OCI-LY3 (cell line): Measurements from ENCODE around the gene HHIP.
"Not testable (repeated sequence)": the region's sequence is repeated elsewhere in the genome, so short reads cannot be mapped to it uniquely, and the experiment has no call there.

ENCODE experiments used
- H2AFZ ChIP-seq: fragments of 200-600, 300-600 bp; shearing (Covaris generic); 2 replicates; pipeline ENCODE4 v1.6.0; 2014; ENCODE audit warnings: antibody characterized with exemption, low read depth, low read length
- H3K27ac ChIP-seq: fragments of 200-600, 300-600 bp; sonication (generic); 2 replicates; pipeline ENCODE4 v1.5.1; 2014; ENCODE audit warnings: mild to moderate bottlenecking, low read length, moderate library complexity, mixed read lengths
- H3K27me3 ChIP-seq: fragments of 200-600, 300-600 bp; sonication (generic); 2 replicates; pipeline ENCODE4 v1.6.1; 2014; ENCODE audit warnings: low read depth, low read length, mixed read lengths
- H3K36me3 ChIP-seq: fragments of 200-600, 300-600 bp; sonication (generic); replicated peaks from 2 replicates; pipeline ENCODE3; 2014; ENCODE audit warnings: low read depth, low read length, mixed read lengths
- H3K4me1 ChIP-seq: fragments of 300-600, 200-600 bp; sonication (generic); 2 replicates; pipeline ENCODE4 v1.6.1; 2014; ENCODE audit warnings: low read length, mixed read lengths
- H3K4me2 ChIP-seq: fragments of 200-600, 300-600 bp; sonication (generic); 2 replicates; pipeline ENCODE4 v1.6.1; 2014; ENCODE audit warnings: low read length, mixed read lengths
- H3K4me3 ChIP-seq: fragments of 300-600, 200-600 bp; sonication (generic); 2 replicates; pipeline ENCODE4 v1.5.1; 2014; ENCODE audit warnings: antibody characterized with exemption, mild to moderate bottlenecking, low read length, moderate library complexity
- H3K79me2 ChIP-seq: fragments of 300-600, 200-600 bp; shearing (Covaris generic); 2 replicates; pipeline ENCODE4 v1.6.1; 2014; ENCODE audit warnings: mild to moderate bottlenecking, low read length, mixed read lengths
- H3K9ac ChIP-seq: fragments of 300-600, 200-600 bp; shearing (Covaris generic); 2 replicates; pipeline ENCODE4 v1.6.0; 2014; ENCODE audit warnings: mild to moderate bottlenecking, low read length, moderate library complexity
- H3K9me3 ChIP-seq: fragments of 200-600, 300-600 bp; shearing (Covaris generic); 2 replicates; pipeline ENCODE4 v1.6.1; 2014; ENCODE audit warnings: low read length, mixed read lengths; ENCODE audit not compliant: insufficient read depth
- H4K20me1 ChIP-seq: fragments of 200-600, 300-600 bp; sonication (generic); 2 replicates; pipeline ENCODE4 v1.6.1; 2016; ENCODE audit warnings: low read length, mixed read lengths; ENCODE audit not compliant: insufficient read depth
- EZH2phosphoT487 ChIP-seq: fragments of 200-600 bp; shearing (Covaris generic); IDR thresholded peaks from 2 replicates; pipeline ENCODE4 v1.6.1; 2018; ENCODE audit warnings: antibody characterized with exemption, mixed run types, low read depth
- TF ChIP-seq, protein P1 (sequence below): fragments of 200-600, 300-600 bp; sonication (generic); IDR thresholded peaks from 2 replicates; pipeline ENCODE4 v1.5.1; 2014; ENCODE audit warnings: antibody characterized with exemption, low read length, low read depth

Gene HHIP

GRCh38 chr4:144757969-144758368, 112.0 kb downstream of the HHIP start:
- H3K36me3 ChIP-seq = no peaks in the 10 kb centered on the region
- no peak overlapping the region for H3K9ac ChIP-seq
- no peaks in the 10 kb centered on the region for H3K27me3 ChIP-seq
- no peaks in the 10 kb centered on the region for H4K20me1 ChIP-seq
- H3K9me3 ChIP-seq = no peaks in the 10 kb centered on the region
- no peaks in the 10 kb centered on the region for H3K79me2 ChIP-seq
- H2AFZ ChIP-seq = no peak overlapping the region
- no peaks in the 10 kb centered on the region for H3K4me1 ChIP-seq
- H3K27ac ChIP-seq = no peak overlapping the region
- H3K4me2 ChIP-seq = no peak overlapping the region
- no peak overlapping the region for H3K4me3 ChIP-seq
- TF ChIP-seq EZH2phosphoT487 = no peak
- TF ChIP-seq, protein P1, sequence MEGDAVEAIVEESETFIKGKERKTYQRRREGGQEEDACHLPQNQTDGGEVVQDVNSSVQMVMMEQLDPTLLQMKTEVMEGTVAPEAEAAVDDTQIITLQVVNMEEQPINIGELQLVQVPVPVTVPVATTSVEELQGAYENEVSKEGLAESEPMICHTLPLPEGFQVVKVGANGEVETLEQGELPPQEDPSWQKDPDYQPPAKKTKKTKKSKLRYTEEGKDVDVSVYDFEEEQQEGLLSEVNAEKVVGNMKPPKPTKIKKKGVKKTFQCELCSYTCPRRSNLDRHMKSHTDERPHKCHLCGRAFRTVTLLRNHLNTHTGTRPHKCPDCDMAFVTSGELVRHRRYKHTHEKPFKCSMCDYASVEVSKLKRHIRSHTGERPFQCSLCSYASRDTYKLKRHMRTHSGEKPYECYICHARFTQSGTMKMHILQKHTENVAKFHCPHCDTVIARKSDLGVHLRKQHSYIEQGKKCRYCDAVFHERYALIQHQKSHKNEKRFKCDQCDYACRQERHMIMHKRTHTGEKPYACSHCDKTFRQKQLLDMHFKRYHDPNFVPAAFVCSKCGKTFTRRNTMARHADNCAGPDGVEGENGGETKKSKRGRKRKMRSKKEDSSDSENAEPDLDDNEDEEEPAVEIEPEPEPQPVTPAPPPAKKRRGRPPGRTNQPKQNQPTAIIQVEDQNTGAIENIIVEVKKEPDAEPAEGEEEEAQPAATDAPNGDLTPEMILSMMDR = no peak

DNA sequence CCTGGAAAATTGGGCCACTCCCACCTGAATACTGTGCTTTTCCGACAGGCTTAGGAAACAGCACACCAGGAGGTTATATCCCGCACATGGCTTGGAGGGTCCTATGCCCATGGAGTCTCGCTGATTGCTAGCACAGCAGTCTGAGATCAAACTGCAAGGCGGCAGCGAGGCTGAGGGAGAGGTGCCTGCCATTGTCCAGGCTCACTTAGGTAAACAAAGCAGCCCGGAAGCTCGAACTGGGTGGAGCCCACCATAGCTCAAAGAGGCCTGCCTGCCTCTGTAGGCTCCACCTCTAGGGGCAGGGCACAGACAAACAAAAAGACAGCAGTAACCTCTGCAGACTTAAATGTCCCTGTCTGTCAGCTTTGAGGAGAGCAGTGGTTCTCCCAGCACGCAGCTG, 122.9 kb downstream of the HHIP start:
- H3K27me3 ChIP-seq, H2AFZ ChIP-seq, H3K79me2 ChIP-seq, H3K4me1 ChIP-seq, H3K27ac ChIP-seq, H3K9me3 ChIP-seq, H3K9ac ChIP-seq, H3K4me2 ChIP-seq, H4K20me1 ChIP-seq, H3K4me3 ChIP-seq, H3K36me3 ChIP-seq: not testable (repeated sequence)

DNA sequence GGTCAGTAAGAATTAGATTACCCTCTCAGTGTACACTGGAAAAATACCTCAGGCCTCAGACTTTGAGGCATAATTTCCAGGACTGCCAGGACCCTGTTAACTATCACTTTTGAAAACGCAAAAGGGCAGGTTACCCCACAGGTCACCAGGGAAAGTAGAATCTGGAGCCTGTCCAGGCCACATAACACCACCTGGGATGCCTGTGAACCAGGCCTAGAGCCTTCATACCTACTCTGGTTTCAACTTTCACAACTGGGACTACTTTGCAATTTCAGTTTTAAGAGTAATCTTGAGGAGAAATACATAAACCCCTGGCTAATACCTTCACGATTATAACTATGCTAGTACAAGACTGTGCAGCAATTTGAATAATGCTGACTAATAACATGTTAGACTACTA, 132.4 kb downstream of the HHIP start:
- no peak overlapping the region for H3K9ac ChIP-seq
- no peaks in the 10 kb centered on the region for H3K9me3 ChIP-seq
- no peaks in the 10 kb centered on the region for H3K27me3 ChIP-seq
- no peak for TF ChIP-seq EZH2phosphoT487
- TF ChIP-seq, protein P1 = no peak
- no peak overlapping the region for H3K4me2 ChIP-seq
- no peaks in the 10 kb centered on the region for H4K20me1 ChIP-seq
- H3K36me3 ChIP-seq = no peaks in the 10 kb centered on the region
- H3K79me2 ChIP-seq = no peaks in the 10 kb centered on the region
- no peak overlapping the region for H3K27ac ChIP-seq
- H2AFZ ChIP-seq = no peak overlapping the region
- H3K4me1 ChIP-seq = peaks cover 7% of the 10 kb centered on the region
- no peak overlapping the region for H3K4me3 ChIP-seq

GRCh38 chr4:144782345-144782744, 136.4 kb downstream of the HHIP start:
- no peaks in the 10 kb centered on the region for H4K20me1 ChIP-seq
- H3K27ac ChIP-seq = no peak overlapping the region
- H3K79me2 ChIP-seq = no peaks in the 10 kb centered on the region
- no peaks in the 10 kb centered on the region for H3K27me3 ChIP-seq
- H3K4me3 ChIP-seq = peak overlapping the region; percentile 44
- H3K9ac ChIP-seq = no peak overlapping the region
- H3K9me3 ChIP-seq = no peaks in the 10 kb centered on the region
- TF ChIP-seq, protein P1 = peak; percentile 15; the same call in 1 of the 2 replicates
- no peak for TF ChIP-seq EZH2phosphoT487
- peaks cover 7% of the 10 kb centered on the region for H3K4me1 ChIP-seq
- no peaks in the 10 kb centered on the region for H3K36me3 ChIP-seq
- H2AFZ ChIP-seq = no peak overlapping the region
- H3K4me2 ChIP-seq = peak overlapping the region; percentile 52

DNA sequence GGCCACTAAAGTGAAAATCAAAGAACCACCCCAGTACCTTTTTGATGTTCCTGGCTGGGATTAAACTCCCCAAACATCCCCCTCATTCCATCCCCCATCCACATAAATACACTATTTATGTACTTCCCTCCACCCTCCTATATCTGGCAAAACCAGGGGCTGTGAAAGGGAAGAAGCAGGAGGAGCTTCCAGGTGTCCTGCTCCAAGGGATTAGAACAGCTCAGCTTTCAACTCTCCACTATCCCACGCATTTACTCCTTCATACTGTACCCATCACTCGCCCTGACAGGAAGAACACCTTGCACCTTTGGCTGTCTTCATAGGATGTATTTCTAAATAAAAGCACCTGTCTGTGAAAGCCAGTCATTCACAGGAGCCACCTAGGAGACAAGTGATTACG, 140.0 kb downstream of the HHIP start:
- H3K9ac ChIP-seq = no peak overlapping the region
- no peaks in the 10 kb centered on the region for H3K9me3 ChIP-seq
- no peak overlapping the region for H2AFZ ChIP-seq
- H3K79me2 ChIP-seq = no peaks in the 10 kb centered on the region
- H3K4me2 ChIP-seq = no peak overlapping the region
- no peak overlapping the region for H3K4me3 ChIP-seq
- TF ChIP-seq, protein P1 = no peak
- TF ChIP-seq EZH2phosphoT487 = no peak
- no peaks in the 10 kb centered on the region for H4K20me1 ChIP-seq
- H3K27ac ChIP-seq = no peak overlapping the region
- H3K36me3 ChIP-seq = no peaks in the 10 kb centered on the region
- peaks cover 7% of the 10 kb centered on the region for H3K4me1 ChIP-seq
- H3K27me3 ChIP-seq = 0 out of 2 replicates have a peak, but pooled peaks cover 5% of the 10 kb centered on the region
